Activated T-cell treated with anti-CD3 and anti-CD28 coated beads for 4 hours (primary cell): Measurements from ENCODE around the gene EZR.

Source experiments
- DNase-seq: peaks from one replicate; pipeline ENCODE4 v3.0.0-alpha.2; 2020

EZR gene

GRCh38 chr6:158816803-158817727, 2.1 kb downstream of the EZR start:
- no peak for DNase-seq

- DNase-seq = no peak
Observed at GRCh38 chr6:158816329-158816728, 2.8 kb downstream of the EZR start.

- DNase-seq = no peak
Observed at GRCh38 chr6:158815907-158816306, 3.3 kb downstream of the EZR start.

GRCh38 chr6:158815379-158815724, 3.8 kb downstream of the EZR start:
- DNase-seq = no peak

GRCh38 chr6:158813032-158813431, 6.1 kb downstream of the EZR start:
- no peak for DNase-seq

- DNase-seq = no peak
Observed at GRCh38 chr6:158812611-158813010, 6.6 kb downstream of the EZR start.

- DNase-seq = no peak
Observed at GRCh38 chr6:158810155-158811095, 8.7 kb downstream of the EZR start.

- no peak for DNase-seq
Observed at GRCh38 chr6:158808941-158809678, 10.1 kb downstream of the EZR start.

GRCh38 chr6:158808442-158808833, 10.7 kb downstream of the EZR start:
- DNase-seq = no peak

- no peak for DNase-seq
Observed at GRCh38 chr6:158807515-158808441, 11.4 kb downstream of the EZR start.

GRCh38 chr6:158805698-158806377, 13.3 kb downstream of the EZR start:
- DNase-seq = no peak

GRCh38 chr6:158804207-158804606, 15.0 kb downstream of the EZR start:
- DNase-seq = no peak

- DNase-seq = no peak
Observed at GRCh38 chr6:158803733-158804143, 15.4 kb downstream of the EZR start.

GRCh38 chr6:158801655-158802294, 17.4 kb downstream of the EZR start:
- no peak for DNase-seq

- no peak for DNase-seq
Observed at GRCh38 chr6:158799051-158799792, 19.9 kb downstream of the EZR start.

GRCh38 chr6:158798311-158798710, 20.9 kb downstream of the EZR start:
- no peak for DNase-seq

GRCh38 chr6:158797331-158798310, 21.5 kb downstream of the EZR start:
- DNase-seq = no peak

- no peak for DNase-seq
Observed at GRCh38 chr6:158796353-158796752, 22.8 kb downstream of the EZR start.

GRCh38 chr6:158795516-158795915, 23.7 kb downstream of the EZR start:
- no peak for DNase-seq
